HG02938 (cell line): Measurements from ENCODE around the gene GCNT2.
"Not testable (repeated sequence)": the region's sequence is repeated elsewhere in the genome, so short reads cannot be mapped to it uniquely, and the experiment has no call there.

Experiments used
- ATAC-seq: cut with Tn5 transposase; IDR thresholded peaks from one replicate; pipeline ENCODE4 v1.9.1; 2021; ENCODE audit warnings: mild to moderate bottlenecking, moderate library complexity; ENCODE audit not compliant: unreplicated experiment

Gene GCNT2

DNA sequence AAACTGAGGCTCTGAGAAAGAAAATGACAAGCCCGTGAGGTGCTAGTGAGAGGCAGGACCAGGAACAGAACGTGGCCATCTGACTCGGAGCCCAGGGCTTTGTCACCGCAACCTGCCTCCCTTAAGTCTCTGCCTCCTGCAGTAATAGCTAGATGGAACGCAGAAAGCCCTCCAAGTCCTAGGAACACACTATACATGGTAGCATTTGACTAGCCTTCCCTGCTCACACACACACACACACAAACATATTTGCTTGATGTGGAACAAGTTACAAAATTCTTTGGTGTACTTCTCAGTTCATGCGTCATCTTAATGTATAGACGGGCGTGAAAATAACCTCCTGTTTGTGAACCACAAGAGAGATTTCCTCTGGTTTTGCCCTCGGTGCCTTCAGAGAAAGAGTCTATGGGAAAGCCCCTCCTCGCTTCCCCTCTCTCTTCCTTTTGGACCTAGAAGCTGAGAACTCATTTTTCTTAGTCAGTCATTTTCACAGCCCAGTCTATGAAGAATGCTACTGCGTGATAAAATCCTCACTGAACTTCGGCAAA lies 134.4 kb downstream of the GCNT2 start:
- no peak for ATAC-seq

DNA sequence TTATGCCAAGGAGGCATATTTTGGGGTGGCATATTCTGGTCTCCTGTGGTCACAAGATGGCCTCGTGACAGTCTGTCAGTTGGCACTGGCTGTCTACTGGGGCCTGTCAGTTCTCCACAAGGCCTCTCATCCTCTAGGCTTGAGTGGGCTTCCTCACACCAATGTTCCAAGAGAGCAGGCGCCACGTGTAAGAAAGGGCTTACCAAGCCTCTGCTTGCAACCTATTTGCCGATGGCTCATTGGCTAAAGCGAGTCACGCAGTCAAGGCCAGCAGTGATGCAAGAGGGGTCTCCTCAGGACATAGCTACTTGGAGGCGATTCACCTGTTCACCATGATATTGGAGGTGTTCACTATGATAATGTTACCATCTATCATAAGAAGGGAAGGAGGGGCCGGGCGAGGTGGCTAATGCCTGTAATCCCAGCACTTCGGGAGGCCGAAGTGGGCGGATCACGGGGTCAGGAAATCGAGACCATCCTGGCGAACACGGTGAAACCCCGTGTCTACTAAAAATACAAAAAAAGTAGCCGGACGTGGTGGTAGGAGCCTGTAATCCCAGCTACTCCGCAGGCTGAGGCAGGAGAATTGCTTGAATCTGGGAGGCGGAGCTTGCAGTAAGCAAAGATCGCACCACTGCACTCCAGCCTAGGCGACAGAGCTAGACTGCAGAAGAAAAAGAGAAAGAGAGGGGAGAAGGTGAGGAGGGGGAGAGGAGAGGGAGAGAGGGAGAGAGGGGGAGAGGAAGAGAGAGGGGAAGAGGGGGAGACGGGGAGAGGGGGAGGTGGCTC lies 138.0 kb downstream of the GCNT2 start:
- ATAC-seq = no peak

DNA sequence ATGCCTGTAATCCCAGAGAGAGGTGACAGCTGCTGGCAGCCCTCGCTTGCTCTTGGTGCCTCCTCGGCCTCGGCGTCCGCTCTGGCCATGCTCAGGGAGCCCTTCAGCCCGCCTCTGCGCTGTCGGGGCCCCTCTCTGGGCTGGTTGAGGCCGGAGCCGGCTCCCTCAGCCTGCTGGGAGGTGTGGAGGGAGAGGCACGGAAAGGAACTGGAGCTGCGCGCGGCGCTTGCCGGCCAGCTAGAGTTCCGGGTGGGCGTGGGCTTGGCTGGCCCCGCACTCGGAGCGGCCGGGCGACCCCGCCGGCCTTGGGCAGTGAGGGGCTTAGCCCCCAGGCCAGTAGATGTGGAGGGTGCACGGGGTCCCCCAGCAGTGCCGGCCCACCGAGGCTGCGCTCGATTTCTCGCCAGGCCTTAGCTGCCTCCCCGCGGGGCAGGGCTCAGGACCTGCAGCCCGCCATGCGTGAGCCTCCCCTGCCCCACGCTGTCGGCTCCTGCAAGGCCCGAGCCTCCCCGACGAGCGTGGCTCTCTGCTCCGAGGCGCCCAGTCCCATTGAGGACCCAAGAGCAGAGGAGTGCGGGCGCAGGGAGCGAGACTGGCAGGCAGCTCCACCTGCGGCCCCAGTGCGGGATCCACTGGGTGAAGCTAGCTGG lies 138.7 kb downstream of the GCNT2 start:
- no peak for ATAC-seq

DNA sequence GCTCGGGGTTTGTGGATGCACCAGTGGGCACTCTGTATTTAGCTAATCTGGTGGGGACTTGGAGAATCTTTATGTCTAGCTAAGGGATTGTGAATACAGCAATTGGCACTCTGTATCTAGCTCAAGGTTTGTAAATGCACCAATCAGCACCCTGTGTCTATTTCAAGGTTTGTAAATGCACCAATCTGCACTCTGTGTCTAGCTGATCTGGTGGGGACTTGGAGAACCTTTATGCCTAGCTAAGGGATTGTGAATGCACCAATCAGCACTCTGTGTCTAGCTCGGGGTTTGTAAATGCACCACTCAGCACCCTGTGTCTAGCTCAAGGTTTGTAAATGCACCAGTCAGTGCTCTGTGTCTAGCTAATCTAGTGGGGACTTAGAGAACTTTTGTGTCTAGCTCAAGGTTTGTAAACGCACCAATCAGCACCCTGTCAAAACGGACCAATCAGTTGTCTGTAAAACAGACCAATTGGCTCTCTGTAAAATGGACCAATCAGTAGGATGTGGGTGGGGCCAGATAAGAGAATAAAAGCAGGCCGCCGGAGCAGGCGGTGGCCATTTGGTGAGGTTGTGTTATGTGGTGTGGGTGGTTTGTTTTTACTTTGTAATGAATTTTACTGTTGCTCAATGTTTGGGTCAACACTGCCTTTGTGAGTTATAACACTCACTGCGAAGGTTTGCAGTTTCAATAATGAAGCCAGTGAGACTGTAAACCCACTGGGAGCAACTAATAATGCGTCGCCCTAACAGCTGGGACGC lies 139.5 kb downstream of the GCNT2 start:
- not testable (repeated sequence) for ATAC-seq

DNA sequence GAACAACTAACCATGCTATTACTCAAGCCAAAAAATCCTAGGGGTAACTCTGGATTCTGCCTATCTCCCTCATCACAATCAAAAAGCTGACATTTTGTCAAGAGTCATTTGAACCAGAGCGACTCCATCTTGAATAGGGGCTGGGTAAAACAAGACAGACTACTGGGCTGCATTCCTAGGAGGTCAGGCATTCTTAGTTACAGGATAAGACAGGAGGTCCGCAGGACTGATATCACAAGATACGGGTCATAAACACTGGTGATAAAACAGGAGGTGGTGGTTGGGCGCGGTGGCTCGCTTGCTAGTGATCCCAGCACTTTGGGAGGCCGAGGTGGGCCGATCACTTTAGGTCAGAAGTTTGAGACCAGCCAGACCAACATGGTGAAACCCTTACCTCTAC lies 141.1 kb downstream of the GCNT2 start:
- no peak for ATAC-seq

DNA sequence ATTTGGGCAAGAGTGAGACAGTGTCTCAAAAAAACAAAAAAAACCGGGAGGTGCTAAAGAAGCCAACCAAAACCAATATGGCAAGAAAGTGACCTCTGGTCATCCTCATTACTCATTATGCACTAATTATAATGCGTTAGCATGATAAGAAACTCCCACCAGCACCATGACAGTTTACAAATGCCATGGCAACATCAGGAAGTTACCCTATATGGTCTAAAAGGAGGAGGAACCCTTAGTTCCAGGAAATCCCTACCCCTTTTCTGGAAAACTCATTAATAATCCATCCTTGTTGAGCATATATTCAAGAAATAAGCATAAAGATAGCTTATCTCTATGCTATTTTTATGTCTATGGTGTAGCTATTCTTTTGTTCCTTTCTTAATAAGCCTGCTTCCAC lies 141.6 kb downstream of the GCNT2 start:
- no peak for ATAC-seq

DNA sequence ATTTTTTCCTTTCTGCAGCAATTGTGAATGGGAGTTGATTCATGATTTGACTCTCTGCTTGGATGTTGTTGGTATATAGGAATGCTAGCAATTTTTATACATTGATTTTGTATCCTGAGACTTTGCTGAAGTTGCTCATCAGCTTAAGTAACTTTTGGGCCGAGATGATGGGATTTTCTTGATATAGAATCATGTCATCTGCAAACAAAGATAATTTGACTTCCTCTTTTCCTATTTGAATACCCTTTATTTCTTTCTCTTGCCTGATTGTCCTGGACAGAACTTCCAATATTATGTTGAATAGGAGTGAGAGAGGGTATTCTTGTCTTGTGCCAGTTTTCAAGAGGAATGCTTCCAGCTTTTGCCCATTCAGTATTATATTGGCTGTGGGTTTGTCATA lies 144.4 kb downstream of the GCNT2 start:
- ATAC-seq = not testable (repeated sequence)

DNA sequence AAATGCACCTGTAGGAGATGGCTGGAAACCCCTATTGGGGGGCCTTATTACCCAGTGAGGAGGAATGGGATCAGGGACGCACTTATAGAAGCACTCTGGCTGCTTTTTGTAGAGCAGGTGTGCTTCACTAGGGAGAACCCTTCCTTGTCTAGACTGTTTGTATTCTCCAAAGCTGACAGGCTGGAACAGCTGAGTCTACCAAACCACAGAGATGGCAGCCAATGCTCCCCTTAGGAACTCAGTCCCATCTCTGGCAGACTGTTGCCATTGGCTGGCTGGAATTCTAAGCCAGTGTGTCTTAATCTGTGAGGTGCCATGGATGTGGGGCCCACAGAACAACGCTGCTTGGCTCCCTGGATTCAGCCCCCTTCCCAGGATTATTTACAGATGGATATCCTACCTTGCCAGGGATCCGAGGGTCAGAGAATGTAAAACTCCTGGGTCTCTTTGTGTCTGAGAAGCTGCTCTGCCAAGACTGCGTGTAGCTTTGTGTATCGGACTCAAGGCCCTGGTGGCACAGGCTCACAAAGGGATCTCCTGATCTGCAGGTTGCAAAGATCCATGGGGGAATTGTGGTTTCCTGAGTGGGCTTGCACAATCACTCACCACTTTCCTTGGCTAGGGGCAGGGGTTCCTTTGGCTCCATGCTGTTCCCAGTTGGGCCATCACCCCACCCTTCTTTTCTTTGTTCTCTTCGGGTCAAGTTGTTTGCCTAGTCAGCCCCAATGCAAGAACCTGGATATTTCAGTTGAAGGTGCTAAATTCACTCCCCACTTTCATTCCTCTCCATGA lies 147.2 kb downstream of the GCNT2 start:
- ATAC-seq = no peak

DNA sequence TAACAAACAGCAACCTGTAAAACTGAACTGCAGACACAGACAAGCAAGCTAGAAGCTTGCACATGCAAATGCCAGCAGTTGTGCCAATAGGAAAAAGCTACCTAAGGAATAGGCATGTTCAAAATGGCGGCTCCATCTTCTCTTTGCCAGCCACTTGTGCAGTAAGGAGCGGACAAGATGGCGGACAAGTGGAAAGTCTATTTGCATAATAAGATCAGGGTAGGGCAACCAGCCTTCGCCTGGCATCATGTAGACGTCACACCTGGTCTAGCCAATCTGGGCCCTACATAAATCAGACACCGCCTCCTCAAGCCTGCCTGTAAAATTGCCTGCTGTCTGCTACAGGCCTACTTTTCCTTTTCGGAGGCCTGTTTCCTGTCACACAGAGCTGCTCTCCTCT lies 155.3 kb downstream of the GCNT2 start:
- no peak for ATAC-seq

DNA sequence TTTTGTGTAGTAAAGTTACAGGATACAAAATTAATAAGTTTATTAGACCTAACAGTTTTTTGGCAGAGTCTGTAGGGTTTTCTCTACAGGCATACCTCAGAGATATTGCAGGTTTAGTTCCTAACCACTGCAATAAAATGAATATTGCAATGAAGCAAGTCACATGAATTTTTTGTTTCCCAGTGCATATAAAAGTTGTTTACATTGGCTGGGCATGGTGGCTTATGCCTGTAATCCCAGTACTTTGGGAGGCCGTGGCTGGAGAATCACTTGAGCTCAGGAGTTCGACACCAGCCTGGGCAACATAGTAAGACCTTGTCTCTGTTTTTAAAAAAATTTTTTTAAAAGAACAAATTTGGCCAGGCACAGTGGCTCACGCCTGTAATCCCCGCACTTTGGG lies 157.3 kb downstream of the GCNT2 start:
- no peak for ATAC-seq
